H1 (cell line): ENCODE results near the gene KRTCAP2. TPM values are rescaled to one million over a fixed set of nuclear protein-coding genes. Genes with fewer than 3 reads are reported as not detected.
A peak's percentile ranks its signal among the peaks of the same experiment; 100 is the strongest.

Experiments
- CTCF ChIA-PET: fragments of 300-600 bp; sonication (Branson Sonifier 250); formaldehyde crosslinking; loops from one replicate; lab custom pipeline; 2021; ENCODE audit not compliant: partially characterized antibody; lab: Charles Lee
- POLR2A ChIA-PET: fragments of 300-600 bp; sonication (Branson Sonifier 250); formaldehyde crosslinking; loops from one replicate; lab custom pipeline; 2021; ENCODE audit warnings: inconsistent platforms; ENCODE audit not compliant: partially characterized antibody; lab: Charles Lee
- DNase-seq, 2 experiments: peaks; one replicate each; pipeline versions ENCODE4 v3.0.0 to v3.0.0-alpha.2; 2010 to 2022; ENCODE audit warnings: low spot score in 2 of 2, low read depth in 1 of 2, mixed read lengths in 1 of 2
- FAIRE-seq: peaks from 2 replicates; lab custom pipeline; 2011; peaks lifted over from hg19 to GRCh38; lab: Jason Lieb, UNC
- H2AFZ ChIP-seq: 2 replicates; pipeline ENCODE4 v1.8.1; 2012; ENCODE audit warnings: low read length, inconsistent platforms
- H2AK5ac ChIP-seq: 2 replicates; pipeline ENCODE4 v1.6.1; 2013; ENCODE audit warnings: low read depth, low read length
- H2BK120ac ChIP-seq: replicated peaks from 2 replicates; pipeline ENCODE3; 2013; ENCODE audit warnings: low read depth, low read length, inconsistent platforms
- H2BK12ac ChIP-seq: 2 replicates; pipeline ENCODE4 v1.6.1; 2013; ENCODE audit warnings: low read depth, low read length
- H2BK15ac ChIP-seq: 2 replicates; pipeline ENCODE4 v1.6.1; 2013; ENCODE audit warnings: low read length
- H2BK20ac ChIP-seq: 2 replicates; pipeline ENCODE4 v1.6.1; 2013; ENCODE audit warnings: low read length
- H2BK5ac ChIP-seq: 2 replicates; pipeline ENCODE4 v1.6.1; 2013; ENCODE audit warnings: low read depth, low read length
- H3K14ac ChIP-seq: 2 replicates; pipeline ENCODE4 v1.6.1; 2013; ENCODE audit warnings: inconsistent platforms; ENCODE audit not compliant: insufficient read length
- H3K18ac ChIP-seq: 2 replicates; pipeline ENCODE4 v1.6.1; 2013; ENCODE audit warnings: low read length; ENCODE audit errors: extremely low read depth
- H3K23ac ChIP-seq: 2 replicates; pipeline ENCODE4 v1.6.1; 2013; ENCODE audit warnings: inconsistent platforms; ENCODE audit not compliant: insufficient read length
- H3K23me2 ChIP-seq: 2 replicates; pipeline ENCODE4 v1.6.1; 2013; ENCODE audit warnings: low read depth, low read length
- H3K27ac ChIP-seq: 2 replicates; pipeline ENCODE4 v1.6.1; 2011; ENCODE audit warnings: low read depth, low read length, inconsistent platforms
- H3K27me3 ChIP-seq, 4 experiments: replicated peaks in 1 of 4; 1 replicate in 1 of 4; 2 replicates in 3 of 4; pipeline versions ENCODE4 v1.6.1 to v1.8.1; 2011 to 2013; ENCODE audit warnings: low read length in 3 of 4, mild to moderate bottlenecking in 3 of 4, inconsistent platforms in 2 of 4, mixed read lengths in 2 of 4, moderate library complexity in 1 of 4; ENCODE audit not compliant: control insufficient read depth in 3 of 4, insufficient read depth in 3 of 4; ENCODE audit errors: extremely low read depth in 1 of 4
- H3K36me3 ChIP-seq, 4 experiments: 2 replicates each; pipeline versions ENCODE4 v1.6.1 to v1.8.1; 2011 to 2013; ENCODE audit warnings: mild to moderate bottlenecking in 4 of 4, low read length in 3 of 4, moderate library complexity in 2 of 4, control low read depth in 1 of 4, inconsistent platforms in 1 of 4; ENCODE audit not compliant: insufficient read depth in 4 of 4, control insufficient read depth in 2 of 4
- H3K4ac ChIP-seq: replicated peaks from 2 replicates; pipeline ENCODE3; 2013; ENCODE audit warnings: low read length, low read depth, mixed read lengths, inconsistent platforms; ENCODE audit not compliant: insufficient read length
- H3K4me1 ChIP-seq, 4 experiments: replicated peaks in 1 of 4; 1 replicate in 1 of 4; 2 replicates in 3 of 4; pipeline versions ENCODE4 v1.6.1 to v1.8.1; 2011 to 2013; ENCODE audit warnings: low read length in 3 of 4, inconsistent platforms in 2 of 4, mixed read lengths in 1 of 4; ENCODE audit not compliant: insufficient read depth in 4 of 4, control insufficient read depth in 3 of 4
- H3K4me2 ChIP-seq, 2 experiments: 2 replicates each; pipeline versions ENCODE4 v1.6.1 to v1.8.1; 2011 to 2013; ENCODE audit warnings: low read depth in 2 of 2, low read length in 2 of 2, control low read depth in 1 of 2, inconsistent platforms in 1 of 2, mild to moderate bottlenecking in 1 of 2; ENCODE audit not compliant: insufficient read depth in 1 of 2
- H3K4me3 ChIP-seq, 4 experiments: fragments of 200-600, 300-600 bp in 1 of 4; sonication (generic), shearing (Covaris generic), sonication (Bioruptor Twin) in 1 of 4; 2 replicates each; pipeline versions ENCODE4 v1.5.1 to v1.8.1; 2011 to 2016; ENCODE audit warnings: low read length in 4 of 4, low read depth in 3 of 4, control low read depth in 2 of 4, inconsistent platforms in 2 of 4, mild to moderate bottlenecking in 2 of 4, mixed read lengths in 1 of 4, moderate library complexity in 1 of 4; ENCODE audit not compliant: insufficient read depth in 2 of 4; ENCODE audit errors: extremely low read depth in 1 of 4
- H3K56ac ChIP-seq: replicated peaks from 2 replicates; pipeline ENCODE3; 2013; ENCODE audit warnings: low read depth, mild to moderate bottlenecking, mixed read lengths, low read length, inconsistent platforms; ENCODE audit not compliant: insufficient read length
- H3K79me1 ChIP-seq: 2 replicates; pipeline ENCODE4 v1.6.1; 2013; ENCODE audit warnings: low read depth, low read length, control low read depth
- H3K79me2 ChIP-seq, 2 experiments: 2 replicates each; pipeline versions ENCODE4 v1.6.1 to v1.8.1; 2012 to 2013; ENCODE audit warnings: low read length in 2 of 2, mild to moderate bottlenecking in 2 of 2, inconsistent platforms in 1 of 2; ENCODE audit not compliant: insufficient read depth in 2 of 2, control insufficient read depth in 1 of 2
- H3K9ac ChIP-seq, 4 experiments: replicated peaks in 1 of 4; 1 replicate in 1 of 4; 2 replicates in 3 of 4; pipeline versions ENCODE4 v1.6.1 to v1.8.1; 2011 to 2013; ENCODE audit warnings: low read depth in 3 of 4, low read length in 3 of 4, control low read depth in 2 of 4, mild to moderate bottlenecking in 2 of 4, moderate library complexity in 2 of 4, inconsistent platforms in 1 of 4; ENCODE audit errors: extremely low read depth in 1 of 4
- H3K9me3 ChIP-seq, 2 experiments: 2 replicates each; pipeline versions ENCODE4 v1.6.1 to v1.8.1; 2012 to 2013; ENCODE audit warnings: mild to moderate bottlenecking in 2 of 2, moderate library complexity in 2 of 2, control low read depth in 1 of 2, inconsistent platforms in 1 of 2, low read depth in 1 of 2, low read length in 1 of 2, mixed read lengths in 1 of 2; ENCODE audit not compliant: insufficient read depth in 2 of 2
- H4K20me1 ChIP-seq, 2 experiments: replicated peaks in 1 of 2; 2 replicates each; pipeline versions ENCODE3 to v1.8.1; 2011 to 2013; ENCODE audit warnings: inconsistent platforms in 2 of 2, low read length in 2 of 2, mild to moderate bottlenecking in 1 of 2; ENCODE audit not compliant: insufficient read depth in 2 of 2, control insufficient read depth in 1 of 2
- H4K5ac ChIP-seq: 2 replicates; pipeline ENCODE4 v1.6.1; 2013; ENCODE audit warnings: low read length, low read depth, mixed read lengths, inconsistent platforms; ENCODE audit not compliant: insufficient read length
- H4K8ac ChIP-seq: 2 replicates; pipeline ENCODE4 v1.8.0; 2013; ENCODE audit warnings: mild to moderate bottlenecking, moderate library complexity, low read length, inconsistent platforms; ENCODE audit not compliant: insufficient read depth; ENCODE audit errors: extremely low read depth
- H4K91ac ChIP-seq: replicated peaks from 2 replicates; pipeline ENCODE3; 2013; ENCODE audit warnings: low read length, mixed read lengths, inconsistent platforms; ENCODE audit not compliant: insufficient read length
- CBX8 ChIP-seq: fragments of 300-800, 300-1000 bp; sonication (generic); IDR thresholded peaks from 2 replicates; pipeline ENCODE4 v1.7.1; 2016; ENCODE audit warnings: low read depth, low read length, borderline replicate concordance
- CEBPB ChIP-seq: IDR thresholded peaks from 2 replicates; pipeline ENCODE4 v1.6.1; 2012; ENCODE audit warnings: low read depth, low read length
- CTCF ChIP-seq, 3 experiments: IDR thresholded peaks; 1 replicate in 2 of 3; 2 replicates in 1 of 3; pipeline versions ENCODE4 v1.5.1 to v1.6.1; 2011; ENCODE audit warnings: low read length in 3 of 3, mild to moderate bottlenecking in 3 of 3, inconsistent platforms in 2 of 3, low read depth in 1 of 3, moderate library complexity in 1 of 3; ENCODE audit not compliant: insufficient read depth in 1 of 3; ENCODE audit errors: control extremely low read depth in 1 of 3
- POLR2A ChIP-seq, 2 experiments: IDR thresholded peaks; 1 replicate in 1 of 2; 2 replicates in 1 of 2; pipeline ENCODE4 v1.6.1; 2011; ENCODE audit warnings: low read depth in 2 of 2, low read length in 2 of 2, mild to moderate bottlenecking in 2 of 2; ENCODE audit errors: control extremely low read depth in 1 of 2
- RAD21 ChIP-seq, 2 experiments: IDR thresholded peaks in 1 of 2; conservative IDR thresholded peaks in 1 of 2; 2 replicates each; pipeline ENCODE4 v1.6.1; 2011; ENCODE audit warnings: low read depth in 2 of 2, low read length in 2 of 2, improper control_type of control experiment in 1 of 2, inconsistent platforms in 1 of 2, mild to moderate bottlenecking in 1 of 2, moderate library complexity in 1 of 2
- RFX5 ChIP-seq: IDR thresholded peaks from 2 replicates; pipeline ENCODE4 v1.6.1; 2011; ENCODE audit warnings: low read depth, low read length, improper control_type of control experiment, borderline replicate concordance
- TAF7 ChIP-seq: optimal IDR thresholded peaks from 2 replicates; pipeline ENCODE3; 2011; ENCODE audit warnings: low read depth, mild to moderate bottlenecking, inconsistent platforms, low read length, moderate library complexity, borderline replicate concordance
- TBP ChIP-seq: IDR thresholded peaks from 2 replicates; pipeline ENCODE4 v1.6.1; 2011; ENCODE audit warnings: low read depth, low read length, improper control_type of control experiment
- TCF12 ChIP-seq: IDR thresholded peaks from 2 replicates; pipeline ENCODE4 v1.6.1; 2011; ENCODE audit warnings: low read depth, mild to moderate bottlenecking, low read length
- USF2 ChIP-seq: IDR thresholded peaks from 2 replicates; pipeline ENCODE4 v1.6.1; 2011; ENCODE audit warnings: low read length, improper control_type of control experiment
- WGBS, 2 experiments: shearing (Covaris generic) in 1 of 2; methylation state at CpG; one replicate each; pipeline versions ENCODE4 v1.1.6 to v1.1.7; 2013 to 2015; ENCODE audit warnings: low lambda C conversion rate in 2 of 2, mixed read lengths in 2 of 2, inconsistent platforms in 1 of 2, low coverage in 1 of 2, missing lambda C conversion rate in 1 of 2; ENCODE audit not compliant: insufficient replicate concordance in 2 of 2, insufficient coverage in 1 of 2, insufficient read length in 1 of 2; ENCODE audit errors: extremely low coverage in 1 of 2, missing lambda C conversion rate in 1 of 2; 5-methylcytosine and 5-hydroxymethylcytosine counted together
- polyA plus RNA-seq, 7 experiments: library from polyadenylated mRNA; depleted of rRNA in 3 of 7; stranded (reverse) in 5 of 7; unstranded in 2 of 7; fragments of >200 nt in 5 of 7; fragments of 200-250 nt in 2 of 7; gene quantifications; 1 replicate in 5 of 7; 2 replicates in 1 of 7; 4 replicates in 1 of 7; pipeline versions ENCODE4 v1.2.1 to v1.2.3, GENCODE V29; 2011 to 2013; ENCODE audit warnings: missing spikeins in 2 of 7, mixed read lengths in 2 of 7
- total RNA-seq: library from RNA; stranded (reverse); fragmentation: NEBNext Ultra II Directional; extraction: Animal tissue kit (Norgen Biotek cat#: 25700); gene quantifications from 2 replicates; pipeline ENCODE4 v1.2.1, GENCODE V29; 2021

Gene KRTCAP2
- total and polyA plus RNA-seq, 2 of the 8 experiments (the other 6 are each of a cell fraction or from before 2014, with no cell fraction given) = 146 to 317 TPM

GRCh38 chr1:155145491-155145890 is 27.6 kb downstream of the KRTCAP2 start:
- Histone ChIP-seq H3K27me3 (peaks cover 0 to 3% (median 0%) of the 10 kb centered on the region in 4 experiments; a peak in 2 of 7 replicates), H2BK12ac (no peak overlapping the region), H3K4me1 (no peaks in the 10 kb centered on the region), H3K79me1 (no peaks in the 10 kb centered on the region), H2AFZ (no peak overlapping the region), H3K23me2 (peaks cover 1% of the 10 kb centered on the region; the same call in 1 of the 2 replicates), H4K8ac (no peak overlapping the region), H3K9me3 (no peaks in the 10 kb centered on the region), H4K5ac (no peak overlapping the region), H4K91ac (no peak overlapping the region), H3K36me3 (no peaks in the 10 kb centered on the region), H3K56ac (no peak overlapping the region), H3K27ac (no peak overlapping the region), H3K9ac (no peak overlapping the region), H2BK5ac (no peak overlapping the region), H3K4me2 (no peak overlapping the region), H2AK5ac (no peak overlapping the region), H3K23ac (no peak overlapping the region), H3K4ac (no peak overlapping the region), H3K14ac (no peak overlapping the region), H2BK20ac (no peak overlapping the region), H3K4me3 (no peak overlapping the region), H2BK15ac (no peak overlapping the region), H4K20me1 (no peaks in the 10 kb centered on the region), H3K79me2 (no peaks in the 10 kb centered on the region), H2BK120ac (no peak overlapping the region), H3K18ac (no peak overlapping the region)
- DNase-seq (no peak), FAIRE-seq (no peak)
- ChIA-PET POLR2A (interaction anchor here (0.6 to 1.6 kb wide), 2 partner anchors 17 to 21 kb away, joined by 4 read pairs; no protein-coding TSS in a partner anchor), CTCF (interaction anchor here (0.9 to 7.8 kb wide), 10 partner anchors 8 to 91 kb away, joined by 3 to 53 read pairs (median 3); no protein-coding TSS in a partner anchor)
- WGBS, 2 experiments = 88% methylated on average over 3 of the region's 3 CpGs; no CpG with 5 or more reads in 1 of the 2 experiments
- TF ChIP-seq CTCF (IDR thresholded peaks at IDR 0.05; ENCODE audit: control extremely low read depth in 1 of 3, insufficient read depth in 1 of 3, low read depth in 1 of 3, low read length in 3 of 3) = peak in 2 of 3 experiments; percentile 24 to 30; a peak in 2 of 4 replicates
- no peak for TF ChIP-seq TAF7
- TF ChIP-seq RAD21 (IDR thresholded peaks at IDR 0.05 in 1 of 2, conservative IDR thresholded peaks at IDR 0.05 in 1 of 2; ENCODE audit: low read depth in 2 of 2, low read length in 2 of 2) = peak in 1 of 2 experiments; percentile 22; a peak in 2 of 4 replicates
- TF ChIP-seq USF2 = no peak
- no peak for TF ChIP-seq RFX5
- TF ChIP-seq POLR2A (IDR thresholded peaks at IDR 0.05; ENCODE audit: control extremely low read depth in 1 of 2, low read depth in 2 of 2, low read length in 2 of 2) = no peak
- no peak for TF ChIP-seq TBP
- TF ChIP-seq CEBPB = no peak
- no peak for TF ChIP-seq CBX8
- TF ChIP-seq TCF12 = no peak
